Activated naive CD8-positive, alpha-beta T cell treated with anti-CD3 and anti-CD28 coated beads, Interleukin-2, amount 50 U/mL, for 16 hours (primary cell): ENCODE measurements around the gene HTT-AS.

Experiments
- DNase-seq: peaks from one replicate; pipeline ENCODE4 v3.0.0-alpha.2; 2020; ENCODE audit warnings: low read depth, low spot score

Gene HTT-AS

GRCh38 chr4:3030566-3031356, 43.6 kb downstream of the HTT-AS start:
- DNase-seq: no peak

- no peak for DNase-seq
Observed at GRCh38 chr4:3029464-3029863, 44.9 kb downstream of the HTT-AS start.

GRCh38 chr4:3026540-3026939, 47.8 kb downstream of the HTT-AS start:
- DNase-seq: no peak

GRCh38 chr4:3025881-3026280, 48.5 kb downstream of the HTT-AS start:
- DNase-seq: no peak

- no peak for DNase-seq
Observed at GRCh38 chr4:3022651-3023050, 51.7 kb downstream of the HTT-AS start.

GRCh38 chr4:3022112-3022511, 52.2 kb downstream of the HTT-AS start:
- DNase-seq: no peak

GRCh38 chr4:3021627-3022026, 52.7 kb downstream of the HTT-AS start:
- DNase-seq: no peak

GRCh38 chr4:3021127-3021526, 53.2 kb downstream of the HTT-AS start:
- no peak for DNase-seq

GRCh38 chr4:3019145-3019846, 55.0 kb downstream of the HTT-AS start:
- no peak for DNase-seq

- no peak for DNase-seq
Observed at GRCh38 chr4:3017504-3017903, 56.8 kb downstream of the HTT-AS start.

- DNase-seq: no peak
Observed at GRCh38 chr4:3016961-3017360, 57.4 kb downstream of the HTT-AS start.

GRCh38 chr4:3013839-3014350, 60.4 kb downstream of the HTT-AS start:
- no peak for DNase-seq
